CD4-positive, alpha-beta T cell treated with Interleukin-15 for 1 hour (primary cell): ENCODE results near the gene CC2D1B.
"Not testable (repeated sequence)": the region's sequence is repeated elsewhere in the genome, so short reads cannot be mapped to it uniquely, and the experiment has no call there.

Experiments used
- DNase-seq: peaks from one replicate; pipeline ENCODE4 v3.0.0-alpha.2; 2020

Gene CC2D1B, protein sequence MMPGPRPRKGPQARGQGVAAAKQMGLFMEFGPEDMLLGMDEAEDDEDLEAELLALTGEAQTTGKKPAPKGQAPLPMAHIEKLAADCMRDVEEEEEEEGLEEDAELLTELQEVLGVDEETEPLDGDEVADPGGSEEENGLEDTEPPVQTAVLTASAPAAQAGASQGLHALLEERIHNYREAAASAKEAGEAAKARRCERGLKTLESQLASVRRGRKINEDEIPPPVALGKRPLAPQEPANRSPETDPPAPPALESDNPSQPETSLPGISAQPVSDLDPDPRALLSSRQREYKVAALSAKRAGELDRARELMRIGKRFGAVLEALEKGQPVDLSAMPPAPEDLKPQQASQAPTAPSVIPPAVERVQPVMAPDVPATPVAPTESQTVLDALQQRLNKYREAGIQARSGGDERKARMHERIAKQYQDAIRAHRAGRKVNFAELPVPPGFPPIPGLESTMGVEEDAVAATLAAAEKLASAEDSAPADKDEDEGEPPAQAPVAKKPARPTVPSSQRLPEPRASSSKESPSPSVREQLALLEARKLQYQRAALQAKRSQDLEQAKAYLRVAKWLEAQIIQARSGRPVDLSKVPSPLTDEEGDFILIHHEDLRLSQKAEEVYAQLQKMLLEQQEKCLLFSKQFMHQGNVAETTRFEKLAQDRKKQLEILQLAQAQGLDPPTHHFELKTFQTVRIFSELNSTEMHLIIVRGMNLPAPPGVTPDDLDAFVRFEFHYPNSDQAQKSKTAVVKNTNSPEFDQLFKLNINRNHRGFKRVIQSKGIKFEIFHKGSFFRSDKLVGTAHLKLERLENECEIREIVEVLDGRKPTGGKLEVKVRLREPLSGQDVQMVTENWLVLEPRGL

GRCh38 chr1:52365746-52366516, at the start of gene CC2D1B:
TSS of gene CC2D1B (minus strand) at chr1:52366205. CDS start at chr1:52364620, 1,585 bp downstream.
- peak; percentile 100 for DNase-seq

DNA sequence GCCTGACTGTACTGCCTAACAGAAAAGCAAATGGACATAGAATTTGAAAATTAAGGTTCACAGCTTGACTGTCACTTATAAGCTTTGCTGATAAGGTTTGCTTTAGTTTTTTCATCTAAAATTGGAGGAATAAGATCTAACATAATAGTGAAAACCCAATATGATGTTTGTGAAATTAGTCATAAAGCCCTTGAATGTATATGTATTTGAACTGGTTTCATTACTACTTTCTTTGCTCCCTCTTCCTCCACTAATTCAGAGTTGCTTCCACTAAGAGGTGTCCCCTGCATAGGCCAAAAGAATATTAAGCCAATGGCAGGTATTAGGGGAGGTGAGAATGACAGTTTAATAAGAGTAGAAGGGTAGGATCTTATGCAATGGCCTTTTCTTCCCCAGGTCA, 48.9 kb upstream of the CC2D1B start:
- no peak for DNase-seq

GRCh38 chr1:52413410-52413989, 47.5 kb upstream of the CC2D1B start:
- DNase-seq: no peak

DNA sequence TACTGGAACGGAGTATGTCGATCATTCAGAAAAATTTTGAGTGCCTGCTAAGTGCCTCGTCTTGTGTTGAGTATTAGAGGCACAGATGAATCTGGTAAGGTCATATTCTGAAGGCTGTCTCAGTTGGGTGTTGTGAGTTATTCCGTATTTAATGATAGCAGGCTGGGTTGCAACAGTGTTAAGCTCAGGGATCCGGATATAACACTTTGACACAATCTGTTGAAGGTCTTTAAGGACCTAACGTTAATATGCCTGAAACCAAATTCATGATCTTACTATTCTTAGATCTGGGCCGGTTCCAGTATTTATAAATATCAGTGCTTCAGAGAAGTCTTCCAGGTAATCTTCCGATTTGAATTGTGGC, 39.0 kb upstream of the CC2D1B start:
- DNase-seq: no peak

GRCh38 chr1:52404116-52404974, 38.3 kb upstream of the CC2D1B start, which contains the start of the genes ORC1 and PRPF38A:
TSS of gene ORC1 (minus strand) at chr1:52404423. CDS start at chr1:52402223, 2,200 bp downstream.
TSS of gene PRPF38A (plus strand) at chr1:52404602. CDS start at chr1:52404750, 148 bp downstream.
- peak; percentile 97 for DNase-seq

DNA sequence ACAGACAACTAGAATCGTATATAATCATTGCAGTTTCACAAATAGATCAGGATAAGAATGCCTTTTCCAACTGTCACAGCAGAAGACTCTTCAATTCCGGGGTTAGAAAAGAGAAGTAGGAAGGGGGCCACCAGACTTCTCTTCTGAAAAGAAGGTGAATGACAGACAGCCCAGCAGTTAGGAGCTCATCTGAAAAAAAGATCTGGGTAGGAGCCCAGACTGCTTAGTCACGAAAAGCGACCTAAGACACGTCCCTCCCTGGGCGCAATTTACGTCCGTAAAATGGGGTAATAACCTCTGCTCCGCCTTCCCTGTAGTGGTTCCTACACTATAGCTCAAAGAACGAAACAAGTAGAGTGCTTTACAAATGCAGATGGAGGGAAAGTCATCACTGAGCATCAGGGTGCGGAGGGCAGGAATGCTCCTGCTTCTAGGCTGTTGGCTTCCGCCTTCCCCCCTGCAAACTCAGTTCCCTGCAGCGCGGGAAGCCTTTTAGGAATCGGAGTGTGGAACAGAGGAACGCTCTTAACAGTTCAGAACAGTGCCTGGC, 37.6 kb upstream of the CC2D1B start:
- DNase-seq: peak; percentile 35

- DNase-seq: no peak
Measured at GRCh38 chr1:52402860-52403240, 36.8 kb upstream of the CC2D1B start.

DNA sequence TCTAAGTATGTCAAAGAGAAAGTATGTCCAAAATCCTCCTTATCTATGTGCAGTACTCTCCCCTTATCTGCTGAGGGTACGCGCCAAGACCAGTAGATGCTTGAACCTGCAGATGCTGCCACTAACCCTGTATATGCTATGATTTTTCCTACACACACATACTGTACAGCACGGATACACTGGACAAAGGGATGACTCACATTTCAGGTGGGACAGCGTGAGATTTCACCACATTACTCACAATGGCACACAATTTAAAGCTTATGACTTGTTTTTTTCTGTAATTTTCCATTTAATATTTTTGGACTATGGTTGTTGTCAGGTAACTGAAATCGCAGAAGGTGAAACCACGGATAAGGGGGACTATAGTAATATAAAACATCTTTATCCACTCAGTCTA, 34.1 kb upstream of the CC2D1B start:
- DNase-seq: no peak

- DNase-seq: no peak
Measured at GRCh38 chr1:52399629-52400028, 33.6 kb upstream of the CC2D1B start.

DNA sequence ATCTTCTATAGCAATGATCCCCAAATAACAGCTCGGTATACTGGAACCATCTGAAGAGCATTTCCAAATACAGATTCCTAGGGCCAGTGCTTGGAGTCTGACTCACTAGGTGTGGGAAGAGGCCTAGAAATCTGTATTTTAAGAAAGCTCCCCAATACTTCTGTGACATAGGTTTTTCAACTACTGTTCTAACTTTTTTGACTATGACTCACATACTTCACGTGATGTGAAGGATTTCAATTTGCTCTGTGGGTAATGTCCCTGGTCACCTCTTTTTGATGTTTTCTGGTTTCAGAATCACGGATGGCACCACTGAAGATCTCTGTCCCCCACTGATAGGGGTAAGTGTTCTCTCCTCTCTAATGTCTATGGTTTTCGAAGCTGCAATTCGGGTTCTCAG, 27.2 kb upstream of the CC2D1B start:
- no peak for DNase-seq

DNA sequence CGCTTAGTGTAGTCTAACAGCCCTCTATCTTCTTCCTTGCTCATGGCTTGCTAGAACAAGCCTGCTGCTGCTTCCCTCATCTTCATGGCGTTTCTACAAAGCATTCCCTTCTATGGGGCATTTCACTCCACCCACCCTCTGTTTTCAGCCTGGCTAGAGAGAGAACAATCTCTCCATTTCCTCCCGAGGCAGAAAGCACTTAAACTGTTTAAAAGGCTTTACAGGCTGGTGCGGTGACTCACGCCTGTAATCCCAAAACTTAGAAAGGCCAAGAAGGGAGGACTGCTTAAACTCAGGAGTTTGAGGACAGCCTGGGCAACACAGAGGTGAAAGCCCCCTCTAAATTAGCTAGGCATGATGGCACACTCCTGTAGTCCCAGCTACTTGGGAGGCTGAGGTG, 20.5 kb upstream of the CC2D1B start:
- no peak for DNase-seq

GRCh38 chr1:52385376-52385775, 19.4 kb upstream of the CC2D1B start:
- DNase-seq: no peak

DNA sequence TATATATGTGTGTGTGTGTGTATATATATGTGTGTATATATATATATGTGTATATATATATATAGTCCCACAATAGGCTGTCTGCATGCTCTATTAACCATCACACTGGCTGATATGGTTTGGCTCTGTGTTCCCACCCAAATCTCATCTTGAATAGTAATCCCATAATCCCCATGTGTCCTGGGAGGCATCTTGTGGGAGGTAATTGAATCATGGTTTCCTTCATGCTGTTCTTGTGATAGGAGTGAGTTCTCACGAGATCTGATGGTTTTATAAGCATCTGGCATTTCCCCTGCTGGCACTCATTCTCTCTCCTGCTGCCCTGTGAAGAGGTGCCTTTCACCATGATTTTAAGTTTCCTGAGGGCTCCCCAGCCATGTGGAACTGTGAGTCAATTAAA, 3.8 kb upstream of the CC2D1B start:
- DNase-seq: not testable (repeated sequence)

DNA sequence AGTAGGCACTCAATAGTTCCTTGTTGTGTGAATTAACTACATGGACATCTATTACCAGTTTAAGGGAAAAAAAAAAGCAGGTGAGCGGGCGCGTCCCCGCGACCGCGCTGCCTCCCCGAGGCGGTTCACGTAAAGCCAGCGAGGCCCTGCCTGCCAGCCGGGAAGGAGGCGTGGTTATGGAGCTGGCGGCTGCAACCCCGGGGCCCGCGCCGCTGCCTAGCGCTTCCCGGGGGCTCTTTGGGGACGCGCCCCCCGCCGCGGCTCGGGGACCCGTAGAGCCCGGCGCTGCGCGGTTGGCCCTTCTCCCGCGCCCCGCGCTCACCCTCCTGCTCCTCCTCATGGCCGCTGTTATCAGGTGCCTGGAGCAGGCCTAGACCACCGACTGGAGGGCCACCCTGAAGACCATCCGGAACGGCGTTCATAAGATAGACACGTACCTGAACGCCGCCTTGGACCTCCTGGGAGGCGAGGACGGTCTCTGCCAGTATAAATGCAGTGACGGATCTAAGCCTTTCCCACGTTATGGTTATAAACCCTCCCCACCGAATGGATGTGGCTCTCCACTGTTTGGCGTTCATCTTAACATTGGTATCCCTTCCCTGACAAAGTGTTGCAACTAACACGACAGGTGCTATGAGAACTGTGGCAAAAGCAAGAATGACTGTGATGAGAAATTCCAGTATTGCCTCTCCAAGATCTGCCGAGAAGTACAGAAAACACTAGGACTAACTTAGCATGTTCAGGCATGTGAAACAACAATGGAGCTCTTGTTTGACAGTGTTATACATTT, 2.6 kb upstream of the CC2D1B start:
- peak; percentile 57 for DNase-seq

DNA sequence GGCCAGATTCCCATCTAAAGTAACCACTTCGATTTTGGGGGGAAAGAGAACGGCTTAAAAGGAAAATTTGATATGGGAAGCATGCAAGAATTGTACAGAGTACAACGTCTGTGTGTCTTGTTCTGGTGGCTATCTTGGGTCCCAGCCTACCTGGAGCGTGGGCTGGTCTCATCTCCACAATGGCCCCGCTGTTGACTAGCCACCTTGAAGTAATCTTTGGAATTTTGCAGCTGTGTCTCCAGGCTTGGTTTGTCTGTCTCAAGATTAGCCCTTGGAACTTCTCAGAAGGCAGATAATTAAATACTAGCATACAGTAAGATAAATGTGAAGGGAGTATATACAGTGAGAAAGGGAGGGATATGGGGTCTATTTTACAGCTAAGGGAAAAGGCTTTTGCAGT, 1.3 kb upstream of the CC2D1B start:
- no peak for DNase-seq

- DNase-seq: no peak
Measured at GRCh38 chr1:52366517-52366827, 467 bp upstream of the CC2D1B start.

DNA sequence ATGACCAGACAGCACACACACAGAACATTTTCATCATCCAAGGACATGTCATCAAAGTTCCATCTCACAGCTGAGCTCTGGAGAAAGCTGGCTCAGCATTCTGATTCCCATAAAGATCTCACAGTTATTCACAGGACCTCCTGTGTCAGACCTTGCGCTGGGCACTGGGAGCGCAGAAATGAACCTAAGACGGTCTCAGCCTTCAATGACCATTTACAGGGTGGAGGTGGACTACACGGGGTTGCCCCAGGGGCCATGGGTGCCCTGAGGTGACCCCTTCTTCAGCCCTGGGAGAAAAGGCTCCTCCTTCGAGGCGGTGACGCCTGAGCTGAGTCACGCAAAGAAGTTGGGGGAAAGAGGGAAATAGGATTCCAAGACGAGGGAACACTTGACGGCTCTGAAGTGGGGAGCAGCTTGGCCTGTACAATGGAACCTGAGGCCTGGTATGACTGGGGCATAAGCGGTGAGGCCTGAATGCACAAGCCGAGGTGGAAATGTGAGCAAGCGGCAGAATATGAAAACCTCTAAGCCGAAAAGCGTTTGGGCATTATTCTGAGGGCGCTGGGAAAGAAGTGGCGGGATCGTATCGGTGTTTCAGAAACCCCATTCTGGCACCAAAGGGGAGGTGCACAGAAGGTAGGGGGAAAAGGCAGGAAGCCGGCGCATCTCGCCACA, 797 bp downstream of the CC2D1B start:
- DNase-seq: peak; percentile 33

DNA sequence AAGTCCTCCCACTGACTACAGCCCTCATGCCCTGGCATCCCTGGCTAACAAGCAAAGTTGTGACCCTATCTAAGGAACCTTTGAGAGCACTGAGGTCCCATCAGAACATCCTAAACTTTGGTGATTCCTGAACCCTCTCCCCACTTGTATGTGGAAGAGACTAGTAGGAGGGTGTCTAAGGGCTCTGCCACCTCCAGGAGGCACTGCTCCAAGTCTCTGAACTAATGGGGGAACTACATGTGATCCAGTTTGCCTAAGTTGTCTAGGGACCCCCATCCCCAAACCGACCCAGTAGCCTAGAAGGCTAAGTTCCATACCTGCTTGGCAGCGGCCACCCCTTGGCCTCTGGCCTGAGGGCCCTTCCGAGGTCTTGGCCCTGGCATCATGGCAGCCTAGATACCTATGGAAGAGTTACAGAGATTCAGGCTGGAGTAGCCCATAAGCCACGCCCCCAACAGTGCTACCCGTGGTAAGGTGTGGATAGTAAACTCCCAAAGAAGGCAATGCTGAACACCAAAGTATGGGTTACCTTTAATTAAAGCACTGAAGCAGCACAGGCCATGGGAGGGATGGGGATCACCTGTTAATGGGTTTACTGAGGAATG, 1.7 kb downstream of the CC2D1B start:
- DNase-seq: no peak

DNA sequence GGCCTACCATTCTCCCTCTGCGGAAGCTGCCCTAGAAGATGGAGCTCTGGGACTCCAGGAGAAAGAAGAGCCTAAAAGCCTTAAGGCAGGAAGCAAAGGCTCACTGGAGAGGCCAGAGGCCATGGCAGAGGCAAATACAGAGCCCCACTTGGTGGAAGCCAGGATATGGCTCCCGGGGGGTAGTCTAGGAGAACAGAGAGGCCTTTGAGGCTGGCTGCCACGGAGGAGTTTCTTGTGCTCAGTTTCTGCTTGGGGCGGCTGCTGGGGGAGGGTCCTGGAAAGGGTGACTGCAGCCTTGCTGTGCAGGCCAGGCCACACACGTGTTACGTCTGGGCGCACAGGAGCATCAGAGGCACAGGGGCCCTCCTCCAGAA, 5.4 kb downstream of the CC2D1B start:
- DNase-seq: no peak
